Kidney (tissue), 14 donors: ENCODE measurements around the gene KLK6. TPM values are rescaled to one million over a fixed set of nuclear protein-coding genes. Genes with fewer than 3 reads are reported as not detected.

ENCODE experiments used
- DNase-seq, 5 donors: peaks; one replicate each; pipeline ENCODE4 v3.0.0-alpha.2; 2013 to 2020
- FAIRE-seq: peaks from 2 replicates; lab custom pipeline; 2012; peaks lifted over from hg19 to GRCh38; lab: Jason Lieb, UNC
- H3K27ac ChIP-seq, 2 donors: one replicate each; pipeline ENCODE4 v1.7.0; 2013; ENCODE audit warnings: low read depth in 2 of 2, low read length in 2 of 2, inconsistent platforms in 1 of 2
- H3K27me3 ChIP-seq: one replicate; pipeline ENCODE4 v1.7.1; 2013; ENCODE audit warnings: low read length, inconsistent platforms; ENCODE audit not compliant: control insufficient read depth, insufficient read depth
- H3K36me3 ChIP-seq, 3 donors: one replicate each; pipeline versions ENCODE4 v1.7.0 to v1.7.1; 2013; ENCODE audit warnings: low read length in 3 of 3, control low read depth in 1 of 3, inconsistent platforms in 1 of 3; ENCODE audit not compliant: insufficient read depth in 3 of 3, control insufficient read depth in 2 of 3
- H3K4me1 ChIP-seq, 3 donors: one replicate each; pipeline versions ENCODE4 v1.7.0 to v1.7.1; 2013; ENCODE audit warnings: low read length in 3 of 3, inconsistent platforms in 1 of 3, low read depth in 1 of 3; ENCODE audit not compliant: control insufficient read depth in 2 of 3, insufficient read depth in 2 of 3
- H3K4me3 ChIP-seq, 3 donors: one replicate each; pipeline versions ENCODE4 v1.7.0 to v1.8.1; 2013; ENCODE audit warnings: low read length in 3 of 3, control low read depth in 1 of 3, inconsistent platforms in 1 of 3
- H3K9ac ChIP-seq, 3 donors: one replicate each; pipeline versions ENCODE4 v1.7.0 to v1.7.1; 2013; ENCODE audit warnings: low read length in 3 of 3, control low read depth in 1 of 3, inconsistent platforms in 1 of 3
- H3K9me3 ChIP-seq, 3 donors: one replicate each; pipeline versions ENCODE4 v1.7.0 to v1.7.1; 2013; ENCODE audit warnings: low read length in 3 of 3, control low read depth in 1 of 3, inconsistent platforms in 1 of 3; ENCODE audit not compliant: control insufficient read depth in 2 of 3, insufficient read depth in 1 of 3
- CTCF ChIP-seq: IDR thresholded peaks from 3 replicates; pipeline ENCODE4 v1.5.1; 2012; ENCODE audit warnings: mild to moderate bottlenecking, moderate library complexity, borderline replicate concordance; ENCODE audit not compliant: insufficient read depth; ENCODE audit errors: extremely low read depth
- intact Hi-C: fragments of 100-400 bp; cut with DNase I; formaldehyde crosslinking; loops from one replicate; pipeline ENCODE4 v1.11.1; 2022
- polyA plus RNA-seq: library from polyadenylated mRNA; stranded (reverse); fragments of 350-450 nt; fragmentation: Illumina TruSeq; extraction: RNeasy Lipid Tissue Mini Kit (QIAGEN cat#74804); gene quantifications from one replicate; pipeline ENCODE4 v1.2.3, GENCODE V29; 2014; ENCODE audit warnings: low read depth, low replicate concordance; ENCODE audit not compliant: insufficient read depth
- total RNA-seq: library from RNA; stranded (reverse); fragmentation: NEBNext Ultra II Directional; extraction: Animal tissue kit (Norgen Biotek cat#: 25700); gene quantifications from one replicate; pipeline ENCODE4 v1.2.1, GENCODE V29; 2021
- donor health status: control.
- donor health status: control.
- donor health status: control.
- donor health status: control.
- donor health status: control.
- donor health status: DM: yes; HTN: yes; CAD: no.
- donor health status: Normal renal cell carcinoma (clear cell type).

The KLK6 gene
- total and polyA plus RNA-seq, 2 donors from 2014 or later: 15.0 to 30.3 TPM

GRCh38 chr19:50949861-50950260 is 19.5 kb downstream of the KLK6 start:
- H3K36me3 ChIP-seq: no peaks in the 10 kb centered on the region
- no peaks in the 10 kb centered on the region for H3K27me3 ChIP-seq
- intact Hi-C loops: no loop called here
- no peaks in the 10 kb centered on the region for H3K9me3 ChIP-seq
- DNase-seq (no peak), FAIRE-seq (no peak)
- H3K9ac ChIP-seq: no peak overlapping the region
- no peaks in the 10 kb centered on the region for H3K4me1 ChIP-seq
- TF ChIP-seq CTCF: no peak
- H3K27ac ChIP-seq: no peak overlapping the region
- H3K4me3 ChIP-seq: no peak overlapping the region

GRCh38 chr19:50947123-50947522 is 22.3 kb downstream of the KLK6 start:
- intact Hi-C loops: no loop called here
- Histone ChIP-seq H3K36me3 (no peaks in the 10 kb centered on the region), H3K27ac (no peak overlapping the region), H3K4me1 (no peaks in the 10 kb centered on the region), H3K9me3 (no peaks in the 10 kb centered on the region), H3K4me3 (no peak overlapping the region), H3K27me3 (no peaks in the 10 kb centered on the region), H3K9ac (no peak overlapping the region)
- no peak for DNase-seq
- TF ChIP-seq CTCF: no peak
- FAIRE-seq: no peak

GRCh38 chr19:50944795-50945194 is 24.6 kb downstream of the KLK6 start:
- H3K9ac ChIP-seq: no peak overlapping the region
- H3K4me3 ChIP-seq: no peak overlapping the region
- H3K27me3 ChIP-seq: no peaks in the 10 kb centered on the region
- no peak for DNase-seq
- FAIRE-seq: no peak
- intact Hi-C loops: no loop called here
- no peak for TF ChIP-seq CTCF
- H3K9me3 ChIP-seq: no peaks in the 10 kb centered on the region
- no peaks in the 10 kb centered on the region for H3K4me1 ChIP-seq
- no peak overlapping the region for H3K27ac ChIP-seq
- no peaks in the 10 kb centered on the region for H3K36me3 ChIP-seq
